ENCODE data around the gene TSC22D2.
"Not testable (repeated sequence)": the region's sequence is repeated elsewhere in the genome, so short reads cannot be mapped to it uniquely, and the experiment has no call there.

TSC22D2 gene

GRCh38 chr3:150449169-150449721 is 41.1 kb downstream of the TSC22D2 start:
- DNase-seq, result no peak

- no peak for DNase-seq
These were observed 42.8 kb downstream of the TSC22D2 start for GRCh38 chr3:150450916-150451315.

GRCh38 chr3:150451329-150452048 is 43.4 kb downstream of the TSC22D2 start:
- peak; percentile 5 for DNase-seq

- DNase-seq, result no peak
These were observed 45.3 kb downstream of the TSC22D2 start for GRCh38 chr3:150453353-150453752.

- no peak for DNase-seq
These were observed 46.0 kb downstream of the TSC22D2 start for GRCh38 chr3:150454085-150454484.

GRCh38 chr3:150454622-150455021 is 46.5 kb downstream of the TSC22D2 start:
- no peak for DNase-seq

- no peak for DNase-seq
These were observed 47.2 kb downstream of the TSC22D2 start for GRCh38 chr3:150455341-150455740.

GRCh38 chr3:150458001-150458400 is 49.9 kb downstream of the TSC22D2 start:
- no peak for DNase-seq

GRCh38 chr3:150460484-150460883 is 52.4 kb downstream of the TSC22D2 start:
- DNase-seq, result no peak

- no peak for DNase-seq
These were observed 53.3 kb downstream of the TSC22D2 start for GRCh38 chr3:150461399-150461798.

GRCh38 chr3:150462108-150462507 is 54.0 kb downstream of the TSC22D2 start:
- no peak for DNase-seq

GRCh38 chr3:150464684-150465083 is 56.6 kb downstream of the TSC22D2 start:
- DNase-seq, result no peak

GRCh38 chr3:150467381-150467780 is 59.3 kb downstream of the TSC22D2 start:
- DNase-seq, result no peak

- DNase-seq, result no peak
These were observed 61.2 kb downstream of the TSC22D2 start for GRCh38 chr3:150469031-150469930.

GRCh38 chr3:150469931-150470740 is 62.0 kb downstream of the TSC22D2 start:
- DNase-seq, result no peak

GRCh38 chr3:150472421-150472820 is 64.3 kb downstream of the TSC22D2 start:
- DNase-seq, result no peak

- not testable (repeated sequence) for DNase-seq
These were observed 65.1 kb downstream of the TSC22D2 start for GRCh38 chr3:150473161-150473560.

GRCh38 chr3:150479370-150479769 is 71.3 kb downstream of the TSC22D2 start:
- no peak for DNase-seq

GRCh38 chr3:150480877-150481276 is 72.8 kb downstream of the TSC22D2 start:
- no peak for DNase-seq

GRCh38 chr3:150483226-150483625 is 75.1 kb downstream of the TSC22D2 start:
- no peak for DNase-seq

- DNase-seq, result no peak
These were observed 76.3 kb downstream of the TSC22D2 start for GRCh38 chr3:150484410-150484809.

- no peak for DNase-seq
These were observed 80.8 kb downstream of the TSC22D2 start for GRCh38 chr3:150488867-150489266.

Data from GDM1 (cell line).